Mononuclear cell (primary cell): ENCODE results near the gene NRG2. TPM values are rescaled to one million over a fixed set of nuclear protein-coding genes. Genes with fewer than 3 reads are reported as not detected.

Experiments used
- H3K27me3 ChIP-seq: 2 replicates; pipeline ENCODE4 v1.6.0; 2011; ENCODE audit warnings: low read length, control low read depth; ENCODE audit not compliant: insufficient read depth
- H3K4me1 ChIP-seq: 2 replicates; pipeline ENCODE4 v1.5.1; 2011; ENCODE audit warnings: mild to moderate bottlenecking, low read length, control low read depth; ENCODE audit not compliant: insufficient read depth
- H3K4me3 ChIP-seq: 2 replicates; pipeline ENCODE4 v1.5.1; 2011; ENCODE audit warnings: mild to moderate bottlenecking, low read length, moderate library complexity
- H3K9me3 ChIP-seq: 2 replicates; pipeline ENCODE4 v1.5.1; 2011; ENCODE audit warnings: low read depth, mild to moderate bottlenecking, control low read depth, low read length
- total RNA-seq: library from RNA; depleted of rRNA; stranded (reverse); fragments of >200 nt; gene quantifications from one replicate; pipeline ENCODE4 v1.2.3, GENCODE V29; 2012

Gene NRG2
- total RNA-seq, 1 donor, result 0.10 TPM

GRCh38 chr5:139812323-139812722 lies 230.8 kb downstream of the NRG2 start:
- Histone ChIP-seq H3K4me3 (no peak overlapping the region), H3K9me3 (no peaks in the 10 kb centered on the region), H3K27me3 (no peaks in the 10 kb centered on the region), H3K4me1 (no peaks in the 10 kb centered on the region)

- Histone ChIP-seq H3K27me3 (no peaks in the 10 kb centered on the region), H3K4me1 (no peaks in the 10 kb centered on the region), H3K4me3 (no peak overlapping the region), H3K9me3 (no peaks in the 10 kb centered on the region)
Observed at GRCh38 chr5:139811274-139811607, 231.9 kb downstream of the NRG2 start.

GRCh38 chr5:139810341-139811273 lies 232.5 kb downstream of the NRG2 start:
- H3K9me3 ChIP-seq, result no peaks in the 10 kb centered on the region
- no peaks in the 10 kb centered on the region for H3K27me3 ChIP-seq
- no peak overlapping the region for H3K4me3 ChIP-seq
- no peaks in the 10 kb centered on the region for H3K4me1 ChIP-seq

DNA sequence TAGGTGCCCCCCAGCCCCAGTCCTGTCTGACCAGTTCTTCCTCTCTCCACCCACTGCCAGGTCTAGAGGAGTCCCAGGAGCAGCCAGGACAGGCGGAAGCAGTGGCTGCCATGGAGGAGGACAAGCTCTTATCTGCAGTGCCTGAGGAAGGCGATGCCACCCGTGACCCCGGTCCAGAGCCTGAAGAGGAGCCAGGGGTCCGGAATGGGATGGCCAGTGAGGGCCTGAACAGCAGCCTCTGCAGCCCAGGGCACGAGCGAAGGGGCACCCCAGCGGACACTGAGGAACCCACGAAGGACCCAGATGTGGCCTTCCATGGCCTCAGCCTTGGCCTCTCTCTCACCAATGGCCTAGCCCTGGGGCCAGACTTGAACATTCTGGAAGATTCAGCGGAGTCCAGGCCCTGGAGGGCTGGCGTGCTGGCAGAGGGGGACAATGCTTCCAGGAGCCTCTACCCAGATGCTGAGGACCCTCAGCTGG lies 233.7 kb downstream of the NRG2 start:
- H3K4me3 ChIP-seq, result no peak overlapping the region
- no peaks in the 10 kb centered on the region for H3K9me3 ChIP-seq
- H3K4me1 ChIP-seq, result no peaks in the 10 kb centered on the region
- no peaks in the 10 kb centered on the region for H3K27me3 ChIP-seq

GRCh38 chr5:139808481-139809330 lies 234.4 kb downstream of the NRG2 start:
- Histone ChIP-seq H3K27me3 (no peaks in the 10 kb centered on the region), H3K4me1 (no peaks in the 10 kb centered on the region), H3K4me3 (no peak overlapping the region), H3K9me3 (no peaks in the 10 kb centered on the region)

GRCh38 chr5:139807647-139808030 lies 235.5 kb downstream of the NRG2 start:
- no peak overlapping the region for H3K4me3 ChIP-seq
- H3K27me3 ChIP-seq, result no peaks in the 10 kb centered on the region
- H3K4me1 ChIP-seq, result no peaks in the 10 kb centered on the region
- no peaks in the 10 kb centered on the region for H3K9me3 ChIP-seq

- Histone ChIP-seq H3K4me3 (no peak overlapping the region), H3K4me1 (no peaks in the 10 kb centered on the region), H3K9me3 (no peaks in the 10 kb centered on the region), H3K27me3 (no peaks in the 10 kb centered on the region)
Observed at GRCh38 chr5:139806726-139807646, 236.1 kb downstream of the NRG2 start.

DNA sequence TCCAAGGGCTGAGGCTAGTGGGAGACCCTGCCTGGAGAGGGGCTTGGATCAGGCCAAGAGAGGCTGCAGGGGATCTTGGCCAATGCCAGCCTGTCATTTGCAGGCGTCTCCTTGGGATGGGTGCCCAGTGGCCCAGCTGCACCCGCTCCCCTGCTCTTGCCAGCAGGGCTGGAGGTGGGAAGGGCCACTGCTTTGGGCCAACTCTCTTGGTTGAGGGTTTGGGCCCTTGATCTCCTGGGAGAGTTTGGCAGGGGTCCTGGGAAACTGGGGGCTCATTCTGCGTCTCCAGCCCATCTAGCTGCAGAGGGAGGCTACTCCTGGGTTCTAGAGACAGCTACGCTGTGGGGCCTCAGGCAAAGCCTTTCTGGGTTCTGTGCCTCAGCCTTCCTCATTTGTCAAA lies 237.0 kb downstream of the NRG2 start:
- H3K4me3 ChIP-seq, result no peak overlapping the region
- no peaks in the 10 kb centered on the region for H3K4me1 ChIP-seq
- H3K9me3 ChIP-seq, result no peaks in the 10 kb centered on the region
- no peaks in the 10 kb centered on the region for H3K27me3 ChIP-seq

DNA sequence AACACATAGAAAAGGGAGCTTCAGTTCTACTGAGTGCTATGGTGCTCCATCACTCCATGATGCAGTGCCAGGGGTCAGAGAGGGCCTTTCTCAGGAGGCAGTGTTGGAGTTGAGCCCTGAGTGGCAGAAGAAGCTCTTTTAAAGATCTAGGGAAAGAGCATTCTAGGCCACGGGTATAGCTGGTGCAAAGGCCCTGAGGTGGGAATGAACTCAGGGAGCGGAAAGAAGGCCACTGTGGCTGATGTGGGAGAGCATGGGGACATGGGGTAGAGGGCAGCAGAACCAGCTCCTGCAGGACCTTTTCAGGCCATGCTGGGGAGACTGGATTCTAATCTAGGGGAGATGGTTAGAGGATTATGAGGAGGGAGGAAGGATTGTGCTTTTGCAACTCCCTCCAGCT lies 237.6 kb downstream of the NRG2 start:
- H3K9me3 ChIP-seq, result no peaks in the 10 kb centered on the region
- no peaks in the 10 kb centered on the region for H3K27me3 ChIP-seq
- no peak overlapping the region for H3K4me3 ChIP-seq
- no peaks in the 10 kb centered on the region for H3K4me1 ChIP-seq

- no peaks in the 10 kb centered on the region for H3K4me1 ChIP-seq
Observed at GRCh38 chr5:139804800-139805397, 238.2 kb downstream of the NRG2 start.

DNA sequence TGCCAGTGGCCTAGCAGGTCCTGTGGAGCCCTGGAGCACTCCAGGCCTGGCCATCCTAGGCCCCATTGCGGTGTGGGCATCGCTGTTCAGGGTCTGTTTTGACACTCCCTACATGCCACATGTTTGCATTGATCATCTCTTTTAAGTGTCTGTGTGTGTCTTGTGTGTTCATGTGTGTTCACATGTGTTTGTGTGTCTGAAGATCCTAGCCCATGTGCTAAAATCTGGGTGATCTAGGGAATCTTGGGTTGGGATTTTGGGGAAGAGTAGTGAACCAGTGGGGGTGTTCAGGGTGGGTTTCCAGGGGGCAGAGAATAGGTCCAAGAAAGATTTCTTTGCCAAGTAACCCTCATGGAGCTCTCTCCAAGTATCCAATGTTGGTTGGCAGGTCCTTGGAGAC lies 239.1 kb downstream of the NRG2 start:
- no peaks in the 10 kb centered on the region for H3K4me1 ChIP-seq
- H3K9me3 ChIP-seq, result no peaks in the 10 kb centered on the region
- no peak overlapping the region for H3K4me3 ChIP-seq
- H3K27me3 ChIP-seq, result peaks cover 4% of the 10 kb centered on the region

More at GRCh38 chr5:139804800-139805397, 238.2 kb downstream of the NRG2 start:
- H3K27me3 ChIP-seq, result peaks cover 3% of the 10 kb centered on the region
- no peak overlapping the region for H3K4me3 ChIP-seq
- H3K9me3 ChIP-seq, result no peaks in the 10 kb centered on the region

- Histone ChIP-seq H3K27me3 (peaks cover 43% of the 10 kb centered on the region), H3K9me3 (no peaks in the 10 kb centered on the region), H3K4me1 (no peaks in the 10 kb centered on the region), H3K4me3 (no peak overlapping the region)
Observed at GRCh38 chr5:139799359-139799758, 243.7 kb downstream of the NRG2 start.

GRCh38 chr5:139798883-139799282 lies 244.2 kb downstream of the NRG2 start:
- peaks cover 48% of the 10 kb centered on the region for H3K27me3 ChIP-seq
- no peak overlapping the region for H3K4me3 ChIP-seq
- H3K4me1 ChIP-seq, result no peaks in the 10 kb centered on the region
- H3K9me3 ChIP-seq, result no peaks in the 10 kb centered on the region

DNA sequence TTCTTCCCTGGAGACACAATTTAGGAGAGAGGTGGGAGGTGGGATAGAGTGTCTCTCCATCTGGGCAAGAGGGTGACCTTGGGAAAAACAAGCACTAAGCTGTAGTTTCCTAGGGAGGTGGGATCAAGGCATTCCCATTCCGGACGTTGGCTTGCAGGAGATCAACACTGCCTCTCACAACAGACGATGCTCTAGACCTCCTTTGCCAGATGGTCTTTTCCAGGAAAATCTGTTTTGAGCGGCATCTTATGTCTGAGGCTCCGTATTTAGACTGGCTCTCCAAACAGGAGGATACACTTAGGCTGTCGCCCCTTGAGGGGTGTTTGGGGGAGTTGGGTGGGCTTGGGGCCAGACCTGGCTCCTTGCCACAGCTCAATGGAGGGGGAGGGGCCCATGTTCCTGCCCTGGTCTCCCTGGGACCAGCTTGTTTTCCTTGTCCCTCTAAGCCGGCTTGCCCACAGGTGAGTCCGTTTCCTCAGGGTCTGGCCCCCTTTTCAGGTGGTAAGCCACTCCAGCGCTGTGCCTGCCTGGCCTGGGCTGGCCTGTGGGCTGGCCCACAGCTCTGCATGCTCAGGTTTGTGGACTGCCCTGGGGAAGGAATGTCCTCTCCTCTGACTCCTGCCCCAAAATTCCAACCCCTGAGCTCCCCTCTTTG lies 245.1 kb downstream of the NRG2 start:
- no peak overlapping the region for H3K4me3 ChIP-seq
- H3K9me3 ChIP-seq, result no peaks in the 10 kb centered on the region
- H3K4me1 ChIP-seq, result no peaks in the 10 kb centered on the region
- peaks cover 55% of the 10 kb centered on the region for H3K27me3 ChIP-seq
